C4-2B (cell line): Measurements from ENCODE around the gene ACTL6B.

Experiments used
- CTCF ChIP-seq: fragments of 450-650 bp; conservative IDR thresholded peaks from 2 replicates; pipeline ENCODE4 v1.5.1; 2017; ENCODE audit warnings: mild to moderate bottlenecking
- ZFX ChIP-seq: fragments of 450-650 bp; IDR thresholded peaks from 2 replicates; pipeline ENCODE4 v1.6.1; 2017

GRCh38 chr7:100642534-100642907, 13.7 kb downstream of the ACTL6B start:
- no peak for TF ChIP-seq CTCF
- no peak for TF ChIP-seq ZFX
